Neural progenitor cell (in vitro differentiated cells): Measurements from ENCODE around the gene RAD51AP1. TPM values are rescaled to one million over a fixed set of nuclear protein-coding genes. Genes with fewer than 3 reads are reported as not detected.

Experiments used
- DNase-seq: peaks from one replicate; pipeline ENCODE4 v3.0.0-alpha.2; 2016; ENCODE audit warnings: low spot score
- H2AFZ ChIP-seq: fragments of 200-600 bp; sonication (generic); replicated peaks from 2 replicates; pipeline ENCODE4 v1.6.1; 2016; ENCODE audit warnings: antibody characterized with exemption
- H3F3A ChIP-seq: fragments of 200-600 bp; sonication (generic); 2 replicates; pipeline ENCODE4 v1.6.1; 2016; ENCODE audit warnings: antibody characterized with exemption, low read depth
- H3K27ac ChIP-seq: fragments of 200-600 bp; sonication (generic); 2 replicates; pipeline ENCODE4 v1.5.1; 2016; ENCODE audit warnings: mild to moderate bottlenecking
- H3K27me3 ChIP-seq: fragments of 200-600 bp; sonication (generic); 2 replicates; pipeline ENCODE4 v1.6.1; 2016; ENCODE audit warnings: mild to moderate bottlenecking, moderate library complexity
- H3K36me3 ChIP-seq: fragments of 200-600 bp; sonication (generic); 2 replicates; pipeline ENCODE4 v1.5.1; 2016
- H3K4me1 ChIP-seq: fragments of 200-600 bp; sonication (generic); 2 replicates; pipeline ENCODE4 v1.6.1; 2016; ENCODE audit warnings: mixed run types
- H3K4me2 ChIP-seq: fragments of 200-600 bp; sonication (generic); 2 replicates; pipeline ENCODE4 v1.6.1; 2016
- H3K4me3 ChIP-seq: fragments of 200-600 bp; sonication (generic); 2 replicates; pipeline ENCODE4 v1.5.1; 2016
- H3K79me2 ChIP-seq: fragments of 200-600 bp; sonication (generic); 2 replicates; pipeline ENCODE4 v1.6.1; 2016; ENCODE audit warnings: low read depth
- H3K9ac ChIP-seq: fragments of 200-600 bp; sonication (generic); 2 replicates; pipeline ENCODE4 v1.6.1; 2016
- H3K9me3 ChIP-seq: fragments of 200-600 bp; sonication (generic); 2 replicates; pipeline ENCODE4 v1.5.1; 2016; ENCODE audit warnings: low read depth
- H4K20me1 ChIP-seq: fragments of 200-600 bp; sonication (generic); 2 replicates; pipeline ENCODE4 v1.6.1; 2016; ENCODE audit warnings: low read depth
- H3K27ac Mint-ChIP-seq: 3 replicates; pipeline ENCODE4 v1.8.0; 2021; ENCODE audit warnings: mixed read lengths
- H3K27me3 Mint-ChIP-seq: 2 replicates; pipeline ENCODE4 v1.8.0; 2022; ENCODE audit warnings: low read depth, mild to moderate bottlenecking, inconsistent platforms, moderate library complexity, mixed read lengths; ENCODE audit not compliant: insufficient read depth
- H3K36me3 Mint-ChIP-seq: 3 replicates; pipeline ENCODE4 v1.8.0; 2021; ENCODE audit warnings: mixed read lengths
- H3K4me1 Mint-ChIP-seq: 3 replicates; pipeline ENCODE4 v1.8.0; 2021; ENCODE audit warnings: mixed read lengths
- H3K4me3 Mint-ChIP-seq: 3 replicates; pipeline ENCODE4 v1.8.0; 2021; ENCODE audit warnings: mild to moderate bottlenecking, moderate library complexity, mixed read lengths
- H3K9me3 Mint-ChIP-seq: 3 replicates; pipeline ENCODE4 v1.8.0; 2020; ENCODE audit warnings: mixed read lengths
- CTCF ChIP-seq: fragments of 200-600 bp; sonication (generic); IDR thresholded peaks from 2 replicates; pipeline ENCODE4 v1.5.1; 2017; ENCODE audit warnings: antibody characterized with exemption, mild to moderate bottlenecking
- EZH2 ChIP-seq: fragments of 200-600 bp; sonication (generic); IDR thresholded peaks from 2 replicates; pipeline ENCODE4 v1.6.1; 2017; ENCODE audit warnings: antibody characterized with exemption, mild to moderate bottlenecking, moderate library complexity
- EZH2phosphoT487 ChIP-seq: fragments of 200-600 bp; sonication (generic); IDR thresholded peaks from 2 replicates; pipeline ENCODE4 v1.6.1; 2017; ENCODE audit warnings: antibody characterized with exemption
- total RNA-seq: library from RNA; depleted of rRNA; stranded (reverse); fragments of >200 nt; gene quantifications from 2 replicates; pipeline ENCODE4 v1.2.3, GENCODE V29; 2015; ENCODE audit warnings: low replicate concordance

Gene RAD51AP1
- total RNA-seq, 1 donor from 2014 or later, result 189 TPM

GRCh38 chr12:4545195-4545594 is 6.5 kb downstream of the RAD51AP1 start:
- H3K27me3 Mint-ChIP-seq, result no peaks in the 10 kb centered on the region
- peaks cover 25% of the 10 kb centered on the region for H3K79me2 ChIP-seq
- H3K36me3 Mint-ChIP-seq, result peaks cover 12% of the 10 kb centered on the region
- H3K4me2 ChIP-seq, result no peak overlapping the region
- H2AFZ ChIP-seq, result no peak overlapping the region
- no peaks in the 10 kb centered on the region for H3K9me3 ChIP-seq
- no peak overlapping the region for H3K9ac ChIP-seq
- H3K27me3 ChIP-seq, result no peaks in the 10 kb centered on the region
- no peak overlapping the region for H3K4me3 Mint-ChIP-seq
- no peak overlapping the region for H3K27ac Mint-ChIP-seq
- H4K20me1 ChIP-seq, result no peaks in the 10 kb centered on the region
- no peak overlapping the region for H3K4me3 ChIP-seq
- H3K36me3 ChIP-seq, result peaks cover 36% of the 10 kb centered on the region
- no peaks in the 10 kb centered on the region for H3K4me1 Mint-ChIP-seq
- H3K27ac ChIP-seq, result no peak overlapping the region
- peaks cover 24% of the 10 kb centered on the region for H3F3A ChIP-seq
- TF ChIP-seq EZH2phosphoT487 (no peak), EZH2 (no peak), CTCF (no peak)
- peaks cover 10% of the 10 kb centered on the region for H3K4me1 ChIP-seq
- H3K9me3 Mint-ChIP-seq, result no peaks in the 10 kb centered on the region
- no peak for DNase-seq

- no peak for DNase-seq
- H3K9me3 Mint-ChIP-seq, result no peaks in the 10 kb centered on the region
- no peak overlapping the region for H2AFZ ChIP-seq
- H4K20me1 ChIP-seq, result no peaks in the 10 kb centered on the region
- no peak overlapping the region for H3K27ac Mint-ChIP-seq
- no peak overlapping the region for H3K4me3 Mint-ChIP-seq
- H3K36me3 ChIP-seq, result peaks cover 16% of the 10 kb centered on the region
- no peak for TF ChIP-seq EZH2phosphoT487
- no peak for TF ChIP-seq EZH2
- TF ChIP-seq CTCF, result no peak
- no peak overlapping the region for H3K9ac ChIP-seq
- H3K9me3 ChIP-seq, result no peaks in the 10 kb centered on the region
- no peak overlapping the region for H3K4me2 ChIP-seq
- peaks cover 12% of the 10 kb centered on the region for H3K36me3 Mint-ChIP-seq
- no peaks in the 10 kb centered on the region for H3K79me2 ChIP-seq
- no peaks in the 10 kb centered on the region for H3K27me3 Mint-ChIP-seq
- H3F3A ChIP-seq, result peaks cover 5% of the 10 kb centered on the region
- no peak overlapping the region for H3K4me3 ChIP-seq
- H3K4me1 ChIP-seq, result no peaks in the 10 kb centered on the region
- H3K27ac ChIP-seq, result no peak overlapping the region
- no peaks in the 10 kb centered on the region for H3K27me3 ChIP-seq
- H3K4me1 Mint-ChIP-seq, result peaks cover 2% of the 10 kb centered on the region
Measured at GRCh38 chr12:4552191-4552590, 13.5 kb downstream of the RAD51AP1 start.

GRCh38 chr12:4553943-4554342 is 15.3 kb downstream of the RAD51AP1 start:
- no peak overlapping the region for H3K27ac Mint-ChIP-seq
- Histone ChIP-seq H3K27ac (no peak overlapping the region), H3K27me3 (no peaks in the 10 kb centered on the region), H3K9me3 (no peaks in the 10 kb centered on the region), H3F3A (peaks cover 5% of the 10 kb centered on the region), H3K4me2 (no peak overlapping the region), H3K4me3 (no peak overlapping the region), H3K9ac (no peak overlapping the region), H2AFZ (no peak overlapping the region), H3K36me3 (peaks cover 12% of the 10 kb centered on the region), H4K20me1 (no peaks in the 10 kb centered on the region), H3K79me2 (no peaks in the 10 kb centered on the region), H3K4me1 (no peaks in the 10 kb centered on the region)
- DNase-seq, result no peak
- H3K27me3 Mint-ChIP-seq, result no peaks in the 10 kb centered on the region
- H3K9me3 Mint-ChIP-seq, result no peaks in the 10 kb centered on the region
- peaks cover 2% of the 10 kb centered on the region for H3K4me1 Mint-ChIP-seq
- no peak for TF ChIP-seq EZH2phosphoT487
- no peak for TF ChIP-seq EZH2
- H3K36me3 Mint-ChIP-seq, result peaks cover 8% of the 10 kb centered on the region
- no peak overlapping the region for H3K4me3 Mint-ChIP-seq

- no peak overlapping the region for H3K27ac ChIP-seq
- H3K79me2 ChIP-seq, result no peaks in the 10 kb centered on the region
- H3K9me3 Mint-ChIP-seq, result no peaks in the 10 kb centered on the region
- peaks cover 8% of the 10 kb centered on the region for H3K36me3 Mint-ChIP-seq
- H3F3A ChIP-seq, result peaks cover 7% of the 10 kb centered on the region
- H2AFZ ChIP-seq, result no peak overlapping the region
- no peak overlapping the region for H3K9ac ChIP-seq
- H3K9me3 ChIP-seq, result no peaks in the 10 kb centered on the region
- no peaks in the 10 kb centered on the region for H3K4me1 ChIP-seq
- no peak overlapping the region for H3K4me2 ChIP-seq
- H3K4me1 Mint-ChIP-seq, result peaks cover 2% of the 10 kb centered on the region
- peaks cover 12% of the 10 kb centered on the region for H3K36me3 ChIP-seq
- no peaks in the 10 kb centered on the region for H3K27me3 ChIP-seq
- H3K27me3 Mint-ChIP-seq, result no peaks in the 10 kb centered on the region
- no peaks in the 10 kb centered on the region for H4K20me1 ChIP-seq
- H3K27ac Mint-ChIP-seq, result no peak overlapping the region
- H3K4me3 Mint-ChIP-seq, result no peak overlapping the region
- TF ChIP-seq EZH2 (no peak), CTCF (no peak), EZH2phosphoT487 (no peak)
- no peak overlapping the region for H3K4me3 ChIP-seq
- no peak for DNase-seq
Measured at GRCh38 chr12:4555804-4556203, 17.1 kb downstream of the RAD51AP1 start.
